SK-N-MC (cell line): ENCODE measurements around the gene LRP1B.
"Not testable (repeated sequence)": the region's sequence is repeated elsewhere in the genome, so short reads cannot be mapped to it uniquely, and the experiment has no call there.

ENCODE experiments used
- DNase-seq: peaks from one replicate; pipeline ENCODE4 v3.0.0-alpha.2; 2011; ENCODE audit warnings: low read depth, low spot score
- H3K27ac ChIP-seq: fragments of 200-600 bp; sonication (generic); 2 replicates; pipeline ENCODE4 v1.5.1; 2016; ENCODE audit warnings: mixed run types
- H3K36me3 ChIP-seq: fragments of 200-600 bp; sonication (generic); 2 replicates; pipeline ENCODE4 v1.6.1; 2017; ENCODE audit warnings: antibody characterized with exemption, low read length, mixed read lengths; ENCODE audit not compliant: insufficient read depth
- H3K4me3 ChIP-seq: fragments of 200-600 bp; sonication (generic); 2 replicates; pipeline ENCODE4 v1.5.1; 2016
- H3K9ac ChIP-seq: fragments of 200-600 bp; sonication (generic); 2 replicates; pipeline ENCODE4 v1.8.0; 2017; ENCODE audit warnings: mixed run types, mixed read lengths; ENCODE audit not compliant: insufficient read length
- H3K9me3 ChIP-seq: fragments of 200-600 bp; sonication (generic); 2 replicates; pipeline ENCODE4 v1.6.1; 2017; ENCODE audit warnings: low read depth, mild to moderate bottlenecking, antibody characterized with exemption, low read length, moderate library complexity, mixed read lengths
- EZH2 ChIP-seq: fragments of 200-600 bp; sonication (generic); IDR thresholded peaks from one replicate; pipeline ENCODE4 v1.6.1; 2017; ENCODE audit warnings: antibody characterized with exemption
- FOXP2 ChIP-seq: optimal IDR thresholded peaks from 2 replicates; pipeline ENCODE3; 2011; ENCODE audit warnings: mild to moderate bottlenecking, moderate library complexity; ENCODE audit not compliant: insufficient read depth; ENCODE audit errors: extremely low read length, control extremely low read depth
- POLR2AphosphoS5 ChIP-seq: IDR thresholded peaks from 2 replicates; pipeline ENCODE4 v1.6.1; 2012; ENCODE audit warnings: mild to moderate bottlenecking, low read depth, low read length, borderline replicate concordance

The LRP1B gene

DNA sequence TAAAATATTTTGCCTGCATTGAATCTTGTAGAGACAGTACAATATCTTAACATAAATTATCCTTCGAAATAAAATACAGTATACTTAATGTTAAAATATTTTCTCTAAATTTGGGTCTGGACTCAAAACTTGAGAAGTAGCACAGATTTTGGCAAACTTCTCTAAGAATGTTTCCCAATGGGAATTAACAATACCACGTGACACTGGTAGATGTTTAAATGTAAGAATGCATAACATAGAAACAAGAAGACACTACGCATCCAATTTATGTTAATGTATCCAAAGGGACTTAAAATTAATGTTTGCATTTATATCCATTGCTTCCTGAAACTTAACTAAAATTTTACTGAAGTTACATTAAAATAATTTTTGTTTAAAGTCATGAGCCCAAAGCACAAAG is 1460.9 kb downstream of the LRP1B start:
- no peak overlapping the region for H3K9ac ChIP-seq
- no peak for DNase-seq
- H3K4me3 ChIP-seq: no peak overlapping the region
- H3K9me3 ChIP-seq: no peaks in the 10 kb centered on the region
- no peak overlapping the region for H3K27ac ChIP-seq
- 0 out of 2 replicates have a peak, but pooled peaks cover 1% of the 10 kb centered on the region for H3K36me3 ChIP-seq
- TF ChIP-seq POLR2AphosphoS5 (no peak), EZH2 (no peak), FOXP2 (no peak)

DNA sequence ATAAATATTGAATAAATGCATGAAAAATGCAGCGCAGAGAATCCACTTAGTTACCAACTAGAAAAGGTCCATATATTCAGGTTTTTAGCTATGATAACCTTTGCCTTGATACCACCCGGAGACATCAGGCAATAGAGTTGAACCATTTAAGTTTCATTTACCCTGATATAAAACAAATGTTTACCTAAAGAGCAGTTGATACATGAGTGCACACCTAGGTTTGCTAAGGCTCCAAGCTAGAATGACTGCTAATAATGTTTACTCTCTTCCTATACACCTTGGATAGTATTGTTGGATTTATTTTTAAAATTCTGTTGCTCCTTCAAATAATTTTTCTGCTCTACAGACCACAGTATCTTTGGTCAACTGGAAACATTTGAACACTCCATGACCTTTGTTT is 1463.6 kb downstream of the LRP1B start:
- Histone ChIP-seq H3K9me3 (no peaks in the 10 kb centered on the region), H3K9ac (no peak overlapping the region), H3K27ac (no peak overlapping the region), H3K36me3 (0 out of 2 replicates have a peak, but pooled peaks cover 3% of the 10 kb centered on the region), H3K4me3 (no peak overlapping the region)
- DNase-seq: no peak
- TF ChIP-seq FOXP2 (no peak), EZH2 (no peak), POLR2AphosphoS5 (no peak)

GRCh38 chr2:140662504-140662903 is 1468.3 kb downstream of the LRP1B start:
- Histone ChIP-seq H3K4me3 (peak overlapping the region; percentile 48), H3K9ac (no peak overlapping the region), H3K27ac (peak overlapping the region; percentile 90), H3K36me3 (peaks cover 6% of the 10 kb centered on the region; the same call in 1 of the 2 replicates), H3K9me3 (no peaks in the 10 kb centered on the region)
- no peak for TF ChIP-seq FOXP2
- no peak for TF ChIP-seq EZH2
- TF ChIP-seq POLR2AphosphoS5: no peak; the same call in 1 of the 2 replicates
- peak; percentile 75 for DNase-seq

- TF ChIP-seq EZH2 (no peak), FOXP2 (no peak), POLR2AphosphoS5 (no peak)
- H3K27ac ChIP-seq: peak overlapping the region; percentile 89
- H3K4me3 ChIP-seq: peak overlapping the region; percentile 37
- H3K36me3 ChIP-seq: peaks cover 3% of the 10 kb centered on the region; the same call in 1 of the 2 replicates
- H3K9ac ChIP-seq: no peak overlapping the region
- no peaks in the 10 kb centered on the region for H3K9me3 ChIP-seq
- DNase-seq: no peak
Observed at GRCh38 chr2:140658760-140659692, 1471.8 kb downstream of the LRP1B start.

DNA sequence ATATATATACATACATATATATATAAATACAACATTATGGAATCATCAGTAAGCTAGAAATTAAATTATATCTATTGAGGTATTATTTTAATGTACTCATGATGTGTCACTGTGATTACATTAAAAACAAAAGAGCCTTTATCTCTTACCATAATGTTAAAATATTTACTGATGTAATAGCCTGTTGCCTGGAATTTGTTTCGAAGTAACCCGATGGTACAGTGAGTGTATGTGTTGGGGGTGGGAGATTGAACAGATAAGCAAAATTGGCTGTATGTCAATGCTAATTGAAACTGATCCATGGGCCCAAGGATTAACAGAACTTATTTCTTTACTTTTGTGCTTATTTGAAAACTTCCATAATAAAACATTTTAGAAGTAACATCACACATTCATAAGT is 1473.2 kb downstream of the LRP1B start:
- TF ChIP-seq EZH2: no peak
- TF ChIP-seq FOXP2: no peak
- TF ChIP-seq POLR2AphosphoS5: no peak
- Histone ChIP-seq H3K36me3 (peaks cover 3% of the 10 kb centered on the region; the same call in 1 of the 2 replicates), H3K9me3 (no peaks in the 10 kb centered on the region), H3K9ac (no peak overlapping the region), H3K4me3 (no peak overlapping the region), H3K27ac (no peak overlapping the region; the same call in 1 of the 2 replicates)
- DNase-seq: no peak

DNA sequence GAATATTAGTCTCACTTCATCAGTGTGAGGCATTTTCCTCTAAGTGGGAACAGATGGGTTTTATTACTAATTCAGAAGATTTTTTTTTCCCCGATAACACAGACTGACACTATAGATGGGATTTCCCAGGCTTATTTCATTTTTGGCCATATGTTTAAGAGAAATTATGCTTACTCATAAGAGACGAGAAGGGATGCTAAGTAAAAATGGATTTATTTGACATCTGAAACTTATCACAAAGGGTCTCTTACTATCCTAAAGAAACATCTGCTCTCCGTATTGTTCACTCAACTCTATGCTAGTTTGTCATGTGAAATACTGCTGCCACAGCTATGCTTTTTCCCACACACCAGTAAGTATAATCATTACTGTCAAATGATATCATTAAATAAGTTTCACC is 1476.3 kb downstream of the LRP1B start:
- Histone ChIP-seq H3K4me3 (peak overlapping the region; percentile 79), H3K36me3 (no peaks in the 10 kb centered on the region), H3K9ac (peak overlapping the region; percentile 79), H3K9me3 (no peaks in the 10 kb centered on the region), H3K27ac (peak overlapping the region; percentile 98)
- DNase-seq: peak; percentile 56
- TF ChIP-seq FOXP2: no peak
- no peak for TF ChIP-seq EZH2
- TF ChIP-seq POLR2AphosphoS5: no peak

GRCh38 chr2:140650825-140651224 is 1480.0 kb downstream of the LRP1B start:
- TF ChIP-seq POLR2AphosphoS5 (no peak), FOXP2 (no peak), EZH2 (no peak)
- no peaks in the 10 kb centered on the region for H3K36me3 ChIP-seq
- H3K9me3 ChIP-seq: no peaks in the 10 kb centered on the region
- no peak for DNase-seq
- no peak overlapping the region for H3K9ac ChIP-seq
- H3K27ac ChIP-seq: no peak overlapping the region
- no peak overlapping the region for H3K4me3 ChIP-seq

DNA sequence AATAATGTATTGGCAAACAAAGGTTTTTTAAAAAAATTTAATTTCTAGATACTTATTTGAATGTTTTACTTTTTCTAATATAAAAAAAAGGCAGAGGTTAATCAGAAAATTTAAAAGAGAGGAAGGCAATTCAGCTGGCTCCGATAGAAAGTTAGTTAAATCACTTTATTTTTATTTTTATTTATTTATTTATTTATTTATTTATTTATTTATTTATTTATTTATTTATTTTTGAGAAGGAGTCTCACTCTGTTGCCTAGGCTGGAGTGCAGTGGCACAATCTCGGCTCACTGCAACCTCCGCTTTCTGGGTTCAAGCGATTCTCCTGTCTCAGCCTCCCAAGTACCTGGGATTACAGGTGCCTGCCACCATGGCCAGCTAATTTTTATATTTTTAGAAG is 1480.7 kb downstream of the LRP1B start:
- not testable (repeated sequence) for DNase-seq, H3K9me3 ChIP-seq, H3K27ac ChIP-seq, H3K36me3 ChIP-seq, H3K9ac ChIP-seq, H3K4me3 ChIP-seq

- no peak overlapping the region for H3K4me3 ChIP-seq
- DNase-seq: no peak
- TF ChIP-seq EZH2: no peak
- TF ChIP-seq FOXP2: no peak
- TF ChIP-seq POLR2AphosphoS5: no peak
Observed at GRCh38 chr2:140648393-140648792, 1482.4 kb downstream of the LRP1B start.

More at GRCh38 chr2:140648393-140648792, 1482.4 kb downstream of the LRP1B start:
- H3K36me3 ChIP-seq: no peaks in the 10 kb centered on the region
- H3K27ac ChIP-seq: no peak overlapping the region
- no peaks in the 10 kb centered on the region for H3K9me3 ChIP-seq
- H3K9ac ChIP-seq: no peak overlapping the region
